HG02623 (cell line): Measurements from ENCODE around the gene GARIN5B.
"Not testable (repeated sequence)": the region's sequence is repeated elsewhere in the genome, so short reads cannot be mapped to it uniquely, and the experiment has no call there.

Experiments
- ATAC-seq: cut with Tn5 transposase; IDR thresholded peaks from one replicate; pipeline ENCODE4 v1.9.1; 2021; ENCODE audit warnings: moderate library complexity; ENCODE audit not compliant: unreplicated experiment

The GARIN5B gene

DNA sequence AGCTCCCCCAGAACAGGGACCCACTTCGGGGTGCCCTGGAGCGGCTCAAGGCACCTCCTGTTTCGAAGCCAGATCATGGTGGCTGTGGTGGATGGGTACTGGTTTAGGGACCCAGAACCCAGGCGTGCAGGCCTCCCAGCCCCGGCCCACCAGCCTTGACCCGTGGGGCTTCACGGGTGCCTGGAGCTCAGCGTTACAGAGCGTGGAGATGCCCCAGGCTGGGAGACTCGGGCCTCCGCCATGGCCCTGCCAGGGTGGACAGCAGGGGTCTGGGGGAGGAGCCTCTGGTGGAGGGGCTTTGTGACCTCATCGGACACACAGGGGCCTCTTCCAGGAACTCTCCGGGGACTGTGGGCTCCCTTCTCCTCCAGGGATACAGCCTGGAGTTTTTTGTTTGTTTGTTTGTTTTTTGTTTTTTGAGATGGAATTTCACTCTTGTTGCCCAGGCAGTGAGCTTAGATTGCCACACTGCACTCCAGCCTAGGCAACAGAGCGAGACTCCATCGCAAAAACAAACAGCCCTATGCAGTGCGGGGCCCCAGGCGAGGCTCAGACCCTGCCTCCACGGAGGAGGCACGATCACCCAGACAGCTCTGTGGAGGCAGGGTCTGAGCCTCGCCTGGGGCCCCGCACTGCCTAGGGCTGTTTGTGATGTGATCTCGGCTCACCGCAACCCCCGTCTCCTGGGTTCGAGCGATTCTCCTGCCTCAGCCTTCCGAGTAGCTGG, at the start of gene GARIN5B:
GARIN5B (minus strand) TSS at position 271 of the 727 bp plus-strand sequence; CDS start at position 77, 194 bp downstream.
- no peak for ATAC-seq

DNA sequence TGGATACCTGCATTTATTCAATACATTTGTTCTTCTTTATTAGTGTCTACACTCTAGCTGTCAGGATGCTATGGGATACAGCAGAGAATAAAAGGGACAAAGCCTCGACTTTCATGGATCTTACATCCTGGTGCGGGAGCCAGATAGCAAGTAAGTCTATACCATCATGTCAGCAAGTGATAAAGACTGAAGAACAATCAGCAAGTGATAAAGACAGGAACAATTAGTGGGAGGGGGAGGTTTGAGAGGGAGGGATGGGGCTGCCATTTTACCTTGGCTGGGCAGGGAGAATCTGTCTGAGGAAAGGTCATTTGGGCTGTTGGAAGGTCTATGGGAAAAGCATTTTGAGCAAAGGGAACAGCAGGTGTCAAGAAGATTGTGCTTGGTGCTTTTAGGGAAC, 47.1 kb upstream of the GARIN5B start:
- ATAC-seq = no peak

DNA sequence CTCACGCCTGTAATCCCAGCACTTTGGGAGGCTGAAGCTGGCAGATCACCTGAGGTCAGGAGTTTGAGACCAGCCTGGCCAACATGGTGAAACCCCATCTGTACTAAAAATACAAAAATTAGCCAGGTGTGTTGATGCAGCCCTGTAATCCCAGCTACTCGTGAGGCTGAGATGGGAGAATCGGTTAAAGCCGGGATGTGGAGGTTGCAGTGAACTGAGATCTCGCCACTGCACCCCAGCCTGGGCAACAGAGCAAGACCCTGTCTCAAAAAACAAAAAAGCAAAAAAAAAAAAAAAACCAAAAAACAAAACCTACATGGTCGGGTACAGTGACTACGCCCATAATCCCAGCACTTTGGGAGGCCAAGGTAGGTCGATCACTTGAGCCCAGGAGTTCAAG, 46.1 kb upstream of the GARIN5B start:
- ATAC-seq = not testable (repeated sequence)

DNA sequence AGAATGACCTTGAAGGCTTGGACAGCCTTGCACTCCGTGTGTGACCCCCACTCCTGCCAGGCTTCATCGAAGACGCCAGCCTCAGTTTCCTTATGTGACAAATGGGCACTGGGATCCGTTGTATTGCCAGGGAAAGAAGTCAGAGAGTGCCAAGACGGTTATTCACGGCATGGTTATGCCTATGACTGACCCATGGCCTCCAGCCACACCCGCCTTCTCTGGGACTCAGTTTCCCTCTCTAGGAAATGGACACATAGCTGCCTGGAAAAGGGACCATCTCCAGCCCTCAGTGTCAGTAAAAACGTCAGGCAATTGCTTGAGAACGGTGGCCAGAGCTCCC, 45.4 kb upstream of the GARIN5B start:
- ATAC-seq = no peak

DNA sequence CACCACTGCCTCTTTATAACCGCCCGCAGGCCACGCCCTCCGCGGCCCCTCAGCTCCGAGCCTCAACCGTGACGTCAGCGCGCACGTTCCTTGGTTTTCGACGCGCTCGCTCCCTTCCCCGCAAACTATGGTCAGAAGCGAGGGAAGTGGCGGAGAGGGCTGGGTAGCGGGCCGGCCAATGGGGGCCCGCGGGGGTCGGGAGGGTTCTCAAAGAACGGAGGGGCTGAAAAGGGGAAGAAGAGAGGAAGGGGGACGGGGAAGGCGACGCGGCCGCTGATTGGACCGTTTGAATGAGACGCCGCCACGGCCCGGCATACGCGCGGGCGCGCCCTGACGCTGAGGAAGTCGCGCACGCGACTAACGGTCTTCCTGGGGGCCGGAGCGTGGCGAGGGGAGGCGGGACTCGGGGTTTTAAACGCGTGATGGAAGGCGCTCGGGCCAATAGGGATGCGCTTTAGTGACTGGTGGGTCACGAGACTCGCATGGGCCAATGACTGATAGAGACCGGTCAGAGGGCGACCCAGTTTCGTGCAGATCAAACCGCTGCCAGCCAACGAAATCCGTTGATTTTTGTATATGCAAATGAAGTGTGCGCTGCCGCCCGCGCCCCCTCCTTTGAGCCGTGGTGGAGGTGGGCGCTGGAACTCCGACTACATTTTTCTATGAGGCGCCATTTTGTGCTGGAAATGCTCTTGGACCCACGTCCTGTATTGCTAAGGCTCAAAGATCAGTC, 44.9 kb upstream of the GARIN5B start:
- peak; percentile 86 for ATAC-seq

DNA sequence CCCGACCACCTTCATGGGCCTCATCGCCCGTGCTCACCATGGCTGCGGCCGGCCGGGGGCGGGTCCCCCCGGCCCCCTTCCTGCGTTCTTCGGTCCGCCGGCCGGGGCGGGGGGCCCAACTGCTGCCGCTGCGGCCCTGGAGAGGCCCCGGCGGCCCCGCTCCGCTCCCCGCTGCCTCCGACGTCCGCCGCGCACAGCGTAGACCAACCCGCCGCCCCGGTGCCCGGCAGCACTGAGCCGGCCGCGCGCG, 44.4 kb upstream of the GARIN5B start, which contains the start of gene UBE2S:
UBE2S (minus strand) TSS at position 239 of the 250 bp plus-strand sequence; CDS start at position 40, 199 bp downstream.
- peak; percentile 58 for ATAC-seq

DNA sequence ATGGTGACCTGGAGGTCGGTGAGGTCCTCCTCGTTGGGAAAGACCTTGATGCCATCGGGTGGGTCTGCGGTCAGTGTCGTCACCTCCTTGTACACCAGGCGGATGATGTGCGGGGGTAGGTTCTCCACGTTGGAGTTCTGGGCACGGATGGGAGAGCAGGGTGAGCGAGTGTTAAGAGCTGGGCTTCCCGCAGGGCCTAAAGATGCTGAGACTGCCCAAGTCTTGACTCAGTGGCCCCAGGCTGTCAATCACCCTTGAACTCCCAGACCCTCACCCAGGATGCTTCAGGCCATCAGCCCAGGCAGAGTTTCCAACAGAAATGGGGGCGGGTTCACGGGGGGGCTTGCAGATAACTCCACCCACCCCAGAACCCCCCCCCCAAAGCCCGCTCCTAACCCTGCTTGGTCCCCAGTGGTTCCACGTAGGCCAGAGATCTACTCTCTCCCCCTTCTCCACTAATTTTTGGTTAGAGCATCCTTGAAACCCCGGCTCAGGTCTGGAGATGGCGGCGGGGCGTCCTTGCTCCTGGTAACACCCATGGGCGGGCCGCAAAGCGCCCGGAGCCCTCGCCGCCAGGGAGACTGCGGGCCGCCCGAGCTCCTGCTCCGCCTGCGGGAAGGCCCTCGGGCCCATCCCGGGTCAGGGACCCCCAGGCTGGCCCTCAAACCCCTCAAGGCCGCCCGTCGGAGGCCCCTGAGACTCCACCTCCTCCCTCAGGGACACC, 43.9 kb upstream of the GARIN5B start:
- peak; percentile 6 for ATAC-seq

DNA sequence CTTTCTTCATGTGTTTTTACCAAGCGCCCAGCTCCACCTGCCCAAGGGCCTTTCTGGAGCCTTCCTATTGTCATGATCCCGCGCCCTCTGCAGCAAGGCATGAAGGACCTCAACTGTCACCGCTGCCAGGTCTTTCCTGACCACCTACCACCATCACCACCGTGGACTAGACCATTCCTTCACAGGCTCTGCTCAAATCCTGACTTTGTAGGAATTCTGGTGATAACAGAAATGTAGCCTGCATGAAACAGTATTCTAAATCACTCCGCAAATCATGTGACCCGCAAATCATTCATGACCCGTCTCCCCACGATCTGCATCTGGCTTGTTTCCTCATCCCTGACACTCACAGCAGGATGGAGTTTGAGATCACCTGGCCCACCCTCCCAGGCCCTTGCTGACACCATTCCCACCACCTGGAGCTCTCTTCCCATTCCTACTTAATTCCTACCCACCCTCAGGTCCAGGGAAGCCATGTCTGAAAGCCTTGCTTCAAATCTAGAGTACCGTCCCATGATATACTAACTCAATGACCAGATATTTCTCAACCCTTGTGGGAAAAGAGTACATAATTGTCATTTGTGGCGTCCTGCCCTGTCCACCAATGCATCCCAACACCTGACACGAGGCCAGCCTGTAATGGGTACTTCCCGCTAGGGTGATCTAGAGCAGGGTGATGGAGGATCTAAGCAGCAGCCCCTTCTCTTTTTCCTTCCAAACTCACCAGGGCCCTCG, 43.2 kb upstream of the GARIN5B start:
- no peak for ATAC-seq

DNA sequence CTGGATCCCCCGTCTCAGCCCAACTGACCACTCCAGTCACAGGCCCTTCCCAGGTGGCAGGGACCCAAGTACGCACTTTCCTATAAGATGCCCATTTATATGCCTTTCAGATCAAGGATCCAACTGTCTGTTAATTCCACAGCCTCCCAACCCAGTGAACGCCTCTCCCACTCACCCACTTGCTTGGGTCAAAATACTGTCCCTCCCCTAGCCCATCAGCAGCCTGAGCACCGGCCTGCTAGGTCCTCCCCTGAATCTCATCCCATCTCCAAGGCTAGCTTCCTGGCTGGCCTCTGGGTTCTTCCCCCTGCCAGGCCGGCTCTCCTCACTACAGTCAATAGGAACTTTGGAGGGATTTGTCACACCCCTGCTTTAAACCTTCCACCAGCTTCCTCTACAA, 42.6 kb upstream of the GARIN5B start:
- ATAC-seq = no peak

DNA sequence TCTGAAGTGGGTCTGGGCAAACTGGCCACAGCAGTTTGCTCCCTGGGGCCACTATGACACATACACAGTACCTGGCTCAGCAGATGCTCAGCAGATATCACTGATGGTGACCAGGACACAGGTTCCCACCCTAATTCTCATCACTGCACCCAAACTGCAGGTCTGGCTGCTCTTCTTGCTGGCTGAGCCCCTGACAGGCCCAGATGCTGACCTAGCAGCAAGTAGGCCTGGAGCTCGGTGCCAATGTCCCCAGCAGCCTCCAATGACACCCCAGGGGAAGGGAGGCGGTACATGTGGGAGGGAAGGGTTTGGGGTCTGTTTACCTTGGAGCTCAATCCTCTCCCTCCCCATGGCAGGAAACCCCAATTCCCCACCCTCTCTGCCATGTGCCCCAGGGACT, 39.4 kb upstream of the GARIN5B start:
- no peak for ATAC-seq

DNA sequence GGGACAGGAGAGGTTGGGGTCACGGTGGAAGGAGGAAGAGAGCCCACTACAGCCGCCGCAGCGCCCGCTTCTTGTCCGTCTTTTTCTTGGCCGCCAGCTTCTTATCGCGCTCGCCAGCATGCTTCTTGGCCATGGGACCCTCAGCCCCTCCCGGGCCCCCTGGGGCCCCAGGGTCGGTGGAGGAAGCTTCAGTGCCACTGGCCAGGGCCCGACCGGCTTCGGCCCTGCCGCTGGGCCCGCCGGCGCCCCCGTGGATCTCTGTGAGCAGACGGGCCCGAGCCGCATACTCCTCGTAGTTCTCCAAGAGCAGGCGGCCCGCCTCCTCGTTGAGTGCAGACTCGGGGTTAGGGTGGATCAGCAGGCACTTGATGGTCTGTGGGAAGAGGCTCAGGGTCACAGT, 38.3 kb upstream of the GARIN5B start:
- not testable (repeated sequence) for ATAC-seq

DNA sequence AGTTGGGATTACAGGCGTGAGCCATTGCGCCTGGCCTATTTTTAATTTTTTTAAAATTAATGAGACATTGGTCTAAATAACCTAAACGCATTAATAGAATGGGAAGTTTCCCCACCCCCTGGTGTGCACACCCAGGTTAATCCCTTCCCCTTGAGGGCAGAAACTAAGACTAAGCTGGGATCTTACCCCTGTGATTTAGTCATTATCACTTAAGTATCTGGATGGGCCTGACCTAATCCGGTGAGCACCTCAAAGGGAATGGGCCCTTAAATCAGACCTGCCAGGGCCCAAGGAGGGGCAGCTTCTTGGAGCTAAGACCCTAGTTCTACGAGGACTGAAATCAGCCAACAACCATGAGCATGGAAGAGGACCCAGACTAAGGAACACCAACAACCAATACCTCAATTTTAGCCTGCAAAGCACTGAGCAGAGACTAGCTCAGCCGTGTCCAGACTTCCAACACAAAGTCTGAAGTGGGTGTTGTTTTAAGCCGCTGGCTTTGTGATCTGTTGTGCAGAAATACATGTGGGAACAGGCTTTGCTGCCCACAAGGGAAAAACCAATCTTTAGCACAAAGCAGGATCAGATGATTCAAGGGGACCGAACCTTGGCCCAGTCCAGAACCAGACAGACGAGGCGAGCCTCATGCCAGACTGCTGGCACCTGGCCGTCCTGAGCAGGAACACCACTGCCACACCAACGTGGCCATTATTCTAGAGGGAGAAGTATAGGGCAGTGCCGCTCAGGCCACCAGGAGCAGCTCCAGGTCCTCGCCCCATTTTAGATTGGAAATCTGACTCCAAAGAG, 37.4 kb upstream of the GARIN5B start:
- ATAC-seq = no peak

DNA sequence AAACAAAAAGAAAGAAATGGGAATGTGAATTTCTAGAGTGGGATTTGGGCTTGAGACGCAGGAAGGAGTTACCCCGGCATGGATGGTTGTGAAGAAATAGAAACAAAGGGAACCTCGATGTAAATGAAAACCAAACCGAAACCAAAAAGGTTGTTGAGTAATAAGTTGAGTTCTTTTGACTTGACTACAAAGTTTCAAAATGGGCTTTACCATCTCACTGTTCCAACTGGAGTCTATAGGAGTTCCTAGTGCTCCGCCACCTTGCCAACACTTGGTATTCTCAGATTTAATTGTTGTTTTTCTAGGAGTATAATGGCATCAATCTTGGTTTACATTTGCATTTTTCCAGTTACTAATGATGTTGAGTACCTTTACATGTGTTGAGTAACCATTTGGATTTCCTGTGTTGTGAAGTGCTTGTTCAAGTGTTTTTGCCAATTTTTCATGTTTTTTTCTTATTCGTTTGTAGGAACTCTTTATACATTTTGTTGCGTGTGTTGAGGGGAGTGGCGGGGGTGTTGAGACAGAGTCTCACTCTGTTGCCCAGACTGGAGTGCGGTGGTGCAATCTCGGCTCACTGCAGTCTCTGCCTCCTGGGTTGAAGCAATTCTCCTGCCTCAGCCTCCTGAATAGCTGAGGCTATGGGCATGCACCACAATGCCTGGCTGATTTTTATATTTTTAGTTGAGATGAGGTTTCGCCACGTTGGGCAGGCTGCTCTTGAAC, 35.3 kb upstream of the GARIN5B start:
- no peak for ATAC-seq

DNA sequence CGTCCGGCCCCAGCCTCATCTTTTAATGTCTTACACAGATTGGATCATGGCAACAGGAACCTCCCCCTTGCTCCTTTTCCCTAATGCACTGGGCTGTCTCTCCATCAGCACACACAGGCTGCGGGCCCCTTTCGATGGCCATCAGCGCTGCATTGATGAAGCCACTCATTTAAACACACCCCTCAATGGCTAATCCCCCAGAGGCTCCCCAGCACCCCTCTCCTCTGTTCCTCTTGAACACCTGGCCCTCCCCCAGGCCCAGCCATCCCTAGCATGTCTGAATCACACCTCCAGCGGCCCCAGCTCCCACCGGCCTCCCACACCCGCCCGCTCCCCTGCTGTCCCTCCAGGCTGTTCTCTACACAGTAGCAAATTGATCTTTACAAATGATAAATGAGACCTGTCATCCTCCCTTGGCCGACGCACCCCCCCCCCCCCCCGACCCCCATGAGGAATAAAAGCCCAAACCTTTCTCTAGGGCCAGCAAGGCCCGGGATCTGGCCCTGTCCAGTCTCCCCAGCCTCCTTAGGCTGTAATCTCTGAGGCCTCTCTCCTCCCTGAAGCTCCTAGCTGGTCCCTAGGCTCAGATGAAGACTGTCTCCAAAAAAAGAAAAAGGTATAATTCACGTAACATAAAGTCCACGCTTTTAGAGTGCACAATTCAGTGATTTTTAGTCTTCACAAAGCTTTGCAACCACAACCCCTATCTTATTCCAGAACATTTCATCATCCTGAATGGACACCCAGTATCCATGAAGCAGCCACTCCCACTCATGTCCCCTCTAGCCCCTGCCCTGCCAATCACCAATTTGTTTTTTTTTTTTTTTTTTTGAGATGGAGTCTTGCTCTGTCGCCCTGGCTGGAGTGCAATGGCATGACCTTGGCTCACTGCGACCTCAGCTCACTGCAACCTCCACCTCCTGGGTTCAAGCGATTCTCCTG, 30.0 kb upstream of the GARIN5B start:
- ATAC-seq = no peak

DNA sequence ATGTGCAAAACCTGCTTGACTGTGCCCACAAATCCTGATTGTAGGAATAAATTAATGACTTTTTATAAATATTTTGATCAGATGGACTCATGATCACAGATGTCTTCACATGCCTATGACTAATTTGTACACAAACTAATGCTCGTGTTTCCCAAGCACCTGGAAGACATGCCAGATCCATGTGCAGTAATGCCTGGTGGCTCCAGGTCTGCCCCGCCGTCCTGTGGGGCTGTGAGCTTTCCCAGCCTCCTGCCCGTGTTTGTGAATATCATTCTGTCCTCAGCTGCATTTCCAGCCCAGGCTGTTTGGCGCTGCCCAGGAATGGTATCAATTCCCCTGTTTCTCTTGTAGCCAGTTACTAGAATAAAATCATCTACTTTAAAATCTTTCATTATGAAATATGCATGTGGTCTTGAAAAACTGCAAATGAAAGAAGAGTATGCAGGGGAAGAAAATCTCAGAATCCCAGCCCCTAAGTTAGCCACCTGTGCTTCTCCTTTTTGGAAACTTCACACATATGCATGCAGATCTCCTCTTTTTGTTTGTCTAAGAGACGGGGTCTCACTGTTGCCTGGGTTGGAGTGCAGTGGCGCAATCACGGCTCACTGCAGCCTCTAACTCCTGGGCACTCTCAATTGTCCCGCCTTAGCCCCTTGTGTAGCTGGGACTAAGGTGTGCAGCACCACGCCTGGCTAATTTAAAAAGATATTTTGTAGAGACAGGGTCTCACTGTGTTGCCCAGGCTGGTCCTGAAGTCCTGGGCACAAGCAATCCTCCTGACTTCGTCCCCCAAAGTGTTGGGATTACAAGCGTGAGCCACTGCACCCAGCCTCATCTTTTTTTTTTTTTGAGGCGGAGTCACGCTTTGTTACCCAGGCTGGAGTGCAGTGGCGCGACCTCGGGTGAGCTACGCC, 28.9 kb upstream of the GARIN5B start:
- ATAC-seq = no peak

DNA sequence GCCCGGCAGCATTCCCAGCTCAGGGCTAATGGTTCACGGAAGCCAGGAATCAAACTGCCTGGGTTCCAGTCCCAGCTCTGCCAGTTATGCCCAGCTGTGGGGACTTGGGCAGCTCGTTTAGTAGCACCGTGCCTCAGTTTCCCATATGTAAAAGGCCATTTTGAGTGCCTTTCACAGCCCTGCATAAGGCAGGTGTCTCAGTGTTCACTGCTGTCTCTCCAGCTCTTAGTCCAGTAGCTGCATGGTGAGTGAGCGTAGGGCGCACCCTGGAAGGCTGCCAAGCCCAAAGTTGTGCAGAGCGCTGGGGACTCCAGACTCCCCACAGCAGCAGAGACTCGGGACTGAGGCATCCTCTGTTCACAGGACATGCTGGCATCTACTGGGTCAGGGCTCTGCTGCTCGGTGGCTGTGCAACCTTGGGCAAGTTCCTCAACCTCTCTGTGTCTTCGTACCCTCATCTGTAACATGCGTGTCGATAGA, 28.2 kb upstream of the GARIN5B start:
- ATAC-seq = no peak

DNA sequence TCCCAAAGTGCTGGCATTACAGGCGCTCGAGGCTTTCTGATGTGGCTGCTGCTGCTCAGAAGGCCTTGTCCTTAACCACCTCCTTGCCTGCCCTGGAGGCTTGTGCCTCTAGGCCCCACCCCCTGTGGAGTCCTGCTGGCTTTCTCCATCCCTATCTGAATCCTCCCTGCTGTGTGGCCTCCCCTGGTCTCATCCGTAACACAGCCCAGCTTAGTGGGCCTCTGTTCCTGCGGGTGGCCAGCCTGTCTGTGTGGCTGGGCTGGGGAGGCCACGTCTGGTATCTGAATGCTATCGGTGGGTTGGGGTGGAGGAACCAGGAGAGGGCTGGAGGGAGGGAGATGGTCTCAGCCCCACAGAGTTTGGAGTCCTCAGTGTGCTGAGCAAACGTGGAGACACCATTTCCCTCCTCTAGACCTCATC, 27.4 kb upstream of the GARIN5B start:
- no peak for ATAC-seq
